Esophagus muscularis mucosa (tissue), 4 donors: ENCODE data around the gene CPNE6. TPM values are rescaled to one million over a fixed set of nuclear protein-coding genes. Genes with fewer than 3 reads are reported as not detected.

Experiments
- DNase-seq: peaks from one replicate; pipeline ENCODE4 v3.0.0-alpha.2; 2017; ENCODE audit errors: extremely low spot score
- H3K27ac ChIP-seq, 4 donors: fragments of 200-600 bp; sonication (generic); replicated peaks in 1 of 4; 1 replicate in 3 of 4; 2 replicates in 1 of 4; pipeline ENCODE4 v1.5.1; 2016 to 2019; ENCODE audit warnings: mild to moderate bottlenecking in 1 of 4
- H3K27me3 ChIP-seq, 4 donors: fragments of 200-600 bp; sonication (generic); one replicate each; pipeline versions ENCODE4 v1.5.1 to v1.6.0; 2016 to 2019
- H3K36me3 ChIP-seq, 4 donors: fragments of 200-600 bp; sonication (generic); one replicate each; pipeline ENCODE4 v1.5.1; 2016 to 2019
- H3K4me1 ChIP-seq, 4 donors: fragments of 200-600 bp; sonication (generic); one replicate each; pipeline ENCODE4 v1.5.1; 2016 to 2019
- H3K4me3 ChIP-seq, 4 donors: fragments of 200-600 bp; sonication (generic); 1 replicate in 2 of 4; 2 replicates in 2 of 4; pipeline ENCODE4 v1.5.1; 2016 to 2019; ENCODE audit warnings: mild to moderate bottlenecking in 4 of 4, moderate library complexity in 1 of 4
- H3K9me3 ChIP-seq, 4 donors: fragments of 200-600 bp; sonication (generic); 1 replicate in 3 of 4; 2 replicates in 1 of 4; pipeline ENCODE4 v1.5.1; 2016 to 2019
- CTCF ChIP-seq, 3 experiments: fragments of 200-600 bp in 2 of 3; fragments of 450-650 bp in 1 of 3; sonication (generic) in 2 of 3; IDR thresholded peaks; one replicate each; pipeline ENCODE4 v1.5.1; 2017 to 2019; ENCODE audit warnings: antibody characterized with exemption in 3 of 3, mild to moderate bottlenecking in 2 of 3, moderate library complexity in 1 of 3
- EP300 ChIP-seq: sonication (generic); formaldehyde crosslinking; IDR thresholded peaks from one replicate; pipeline ENCODE4 v1.6.1; 2017; ENCODE audit warnings: antibody characterized with exemption
- POLR2A ChIP-seq: fragments of 450-650 bp; IDR thresholded peaks from one replicate; pipeline ENCODE4 v1.6.1; 2017; ENCODE audit warnings: antibody characterized with exemption, moderate library complexity, mild to moderate bottlenecking, low read depth
- POLR2AphosphoS5 ChIP-seq, 2 donors: sonication (generic); formaldehyde crosslinking; IDR thresholded peaks; one replicate each; pipeline ENCODE4 v1.6.1; 2017; ENCODE audit warnings: antibody characterized with exemption in 2 of 2
- WGBS: methylation state at CpG from one replicate; pipeline ENCODE4 v1.1.5; 2018; 5-methylcytosine and 5-hydroxymethylcytosine counted together
- intact Hi-C: fragments of 100-400 bp; cut with DNase I; formaldehyde crosslinking; loops from one replicate; pipeline ENCODE4 v1.15.1; 2023
- total RNA-seq, 4 donors: library from RNA; depleted of rRNA; stranded (reverse); fragments of >200 nt; gene quantifications; one replicate each; pipeline versions ENCODE4 v1.1.0 to v1.2.1, GENCODE V29; 2016

The CPNE6 gene
- total RNA-seq, 4 donors from 2014 or later, result 0.26 to 0.34 (median 0.33) TPM; not detected in 1

- no peaks in the 10 kb centered on the region for H3K9me3 ChIP-seq
- no peak overlapping the region for H3K4me3 ChIP-seq
- H3K27me3 ChIP-seq, result peaks cover 0 to 27% (median 2%) of the 10 kb centered on the region in 4 donors
- no peak for DNase-seq
- TF ChIP-seq POLR2AphosphoS5 (IDR thresholded peaks at IDR 0.05), result no peak
- TF ChIP-seq CTCF (IDR thresholded peaks at IDR 0.05), result no peak
- no peak for TF ChIP-seq EP300
- no peak for TF ChIP-seq POLR2A
- intact Hi-C loops, result no loop called here
- H3K4me1 ChIP-seq, result peaks cover 0 to 20% (median 17%) of the 10 kb centered on the region in 4 donors
- WGBS, result 89% methylated on average over 9 of the region's 10 CpGs
- H3K27ac ChIP-seq, result no peak overlapping the region
- no peaks in the 10 kb centered on the region for H3K36me3 ChIP-seq
These were observed 848 bp upstream of the CPNE6 start for GRCh38 chr14:24070285-24071143.

- Histone ChIP-seq H3K27ac (no peak overlapping the region), H3K4me3 (no peak overlapping the region), H3K27me3 (peaks cover 0 to 27% (median 2%) of the 10 kb centered on the region in 4 donors), H3K4me1 (peaks cover 0 to 20% (median 17%) of the 10 kb centered on the region in 4 donors), H3K9me3 (no peaks in the 10 kb centered on the region), H3K36me3 (no peaks in the 10 kb centered on the region)
- intact Hi-C loops, result no loop called here
- TF ChIP-seq EP300 (no peak), CTCF (IDR thresholded peaks at IDR 0.05) (no peak), POLR2A (no peak), POLR2AphosphoS5 (IDR thresholded peaks at IDR 0.05) (no peak)
- 56% methylated on average over 12 of the region's 12 CpGs for WGBS
- no peak for DNase-seq
These were observed 571 bp downstream of the CPNE6 start for GRCh38 chr14:24071836-24072430.

- no peaks in the 10 kb centered on the region for H3K9me3 ChIP-seq
- H3K4me3 ChIP-seq, result no peak overlapping the region
- intact Hi-C loops, result no loop called here
- peaks cover 0 to 27% (median 2%) of the 10 kb centered on the region in 4 donors for H3K27me3 ChIP-seq
- peaks cover 0 to 20% (median 17%) of the 10 kb centered on the region in 4 donors for H3K4me1 ChIP-seq
- no peaks in the 10 kb centered on the region for H3K36me3 ChIP-seq
- H3K27ac ChIP-seq, result no peak overlapping the region
- no peak for DNase-seq
- no peak for TF ChIP-seq EP300
- no peak for TF ChIP-seq POLR2A
- 63% methylated on average over 6 of the region's 7 CpGs for WGBS
These were observed 1.1 kb downstream of the CPNE6 start for GRCh38 chr14:24072436-24072835.

GRCh38 chr14:24072881-24073877 is 1.8 kb downstream of the CPNE6 start:
- DNase-seq, result no peak
- Histone ChIP-seq H3K9me3 (no peaks in the 10 kb centered on the region), H3K27ac (no peak overlapping the region), H3K36me3 (no peaks in the 10 kb centered on the region), H3K4me3 (no peak overlapping the region), H3K27me3 (peaks cover 0 to 27% (median 2%) of the 10 kb centered on the region in 4 donors), H3K4me1 (peaks cover 0 to 20% (median 17%) of the 10 kb centered on the region in 4 donors)
- intact Hi-C loops, result no loop called here
- WGBS, result 86% methylated on average over 23 of the region's 26 CpGs
- no peak for TF ChIP-seq CTCF (IDR thresholded peaks at IDR 0.05)
- no peak for TF ChIP-seq EP300
- TF ChIP-seq POLR2AphosphoS5 (IDR thresholded peaks at IDR 0.05), result no peak
- no peak for TF ChIP-seq POLR2A
